Liver (tissue), 9 donors: ENCODE results near the gene DYRK1A. TPM values are rescaled to one million over a fixed set of nuclear protein-coding genes. Genes with fewer than 3 reads are reported as not detected.

Experiments used
- DNase-seq: peaks from one replicate; pipeline ENCODE4 v3.0.0-alpha.2; 2017; ENCODE audit warnings: low spot score
- H3K27ac ChIP-seq, 2 donors: one replicate each; pipeline ENCODE4 v1.7.0; 2013; ENCODE audit warnings: inconsistent platforms in 2 of 2, low read length in 2 of 2, control low read depth in 1 of 2, low read depth in 1 of 2, mild to moderate bottlenecking in 1 of 2
- H3K27me3 ChIP-seq, 4 donors: one replicate each; pipeline versions ENCODE4 v1.6.1 to v1.7.0; 2013; ENCODE audit warnings: low read length in 3 of 4, inconsistent platforms in 1 of 4, mild to moderate bottlenecking in 1 of 4, moderate library complexity in 1 of 4; ENCODE audit not compliant: control insufficient read depth in 4 of 4, insufficient read depth in 4 of 4
- H3K36me3 ChIP-seq, 4 donors: one replicate each; pipeline versions ENCODE4 v1.6.1 to v1.7.0; 2013; ENCODE audit warnings: low read length in 3 of 4, mild to moderate bottlenecking in 3 of 4, low read depth in 1 of 4, moderate library complexity in 1 of 4; ENCODE audit not compliant: control insufficient read depth in 4 of 4, insufficient read depth in 3 of 4
- H3K4me1 ChIP-seq, 4 donors: one replicate each; pipeline versions ENCODE4 v1.6.1 to v1.7.0; 2013; ENCODE audit warnings: low read length in 3 of 4, mild to moderate bottlenecking in 3 of 4, moderate library complexity in 1 of 4; ENCODE audit not compliant: control insufficient read depth in 4 of 4, insufficient read depth in 4 of 4
- H3K4me3 ChIP-seq, 3 donors: one replicate each; pipeline versions ENCODE4 v1.6.1 to v1.7.0; 2013; ENCODE audit warnings: low read length in 3 of 3, control low read depth in 1 of 3, low read depth in 1 of 3, mild to moderate bottlenecking in 1 of 3
- H3K9ac ChIP-seq, 2 donors: one replicate each; pipeline ENCODE4 v1.7.0; 2013; ENCODE audit warnings: low read length in 2 of 2, mild to moderate bottlenecking in 2 of 2, moderate library complexity in 2 of 2, control low read depth in 1 of 2, low read depth in 1 of 2
- H3K9me3 ChIP-seq, 4 donors: one replicate each; pipeline versions ENCODE4 v1.6.1 to v1.7.0; 2013; ENCODE audit warnings: low read length in 3 of 4; ENCODE audit not compliant: control insufficient read depth in 4 of 4
- CTCF ChIP-seq: fragments of 150-350 bp; IDR thresholded peaks from 2 replicates; pipeline ENCODE4 v1.5.1; 2017; ENCODE audit warnings: improper control_type of control experiment, low read depth, low read length; ENCODE audit not compliant: missing input control
- EGR1 ChIP-seq, 2 donors: IDR thresholded peaks; 2 replicates each; pipeline ENCODE4 v1.6.1; 2016 to 2018; ENCODE audit warnings: antibody characterized with exemption in 2 of 2, low read depth in 2 of 2
- FOXA1 ChIP-seq: IDR thresholded peaks from 2 replicates; pipeline ENCODE4 v1.6.1; 2016; ENCODE audit warnings: antibody characterized with exemption
- FOXA2 ChIP-seq: IDR thresholded peaks from 2 replicates; pipeline ENCODE4 v1.6.1; 2016; ENCODE audit warnings: antibody characterized with exemption
- GABPA ChIP-seq, 2 donors: IDR thresholded peaks in 1 of 2; conservative IDR thresholded peaks in 1 of 2; 2 replicates each; pipeline ENCODE4 v1.6.1; 2016; ENCODE audit warnings: antibody characterized with exemption in 2 of 2, mild to moderate bottlenecking in 1 of 2, moderate library complexity in 1 of 2
- HNF4A ChIP-seq, 2 donors: conservative IDR thresholded peaks; 2 replicates each; pipeline ENCODE4 v1.6.1; 2016; ENCODE audit warnings: antibody characterized with exemption in 2 of 2, mild to moderate bottlenecking in 2 of 2
- HNF4G ChIP-seq: IDR thresholded peaks from 2 replicates; pipeline ENCODE4 v1.6.1; 2016; ENCODE audit warnings: antibody characterized with exemption
- JUND ChIP-seq, 2 donors: IDR thresholded peaks; 2 replicates each; pipeline ENCODE4 v1.6.1; 2016; ENCODE audit warnings: antibody characterized with exemption in 2 of 2
- NR2F2 ChIP-seq: IDR thresholded peaks from 2 replicates; pipeline ENCODE4 v1.6.1; 2016; ENCODE audit warnings: antibody characterized with exemption
- RAD21 ChIP-seq, 2 donors: IDR thresholded peaks; 2 replicates each; pipeline ENCODE4 v1.6.1; 2016; ENCODE audit warnings: antibody characterized with exemption in 2 of 2, mild to moderate bottlenecking in 2 of 2
- SP1 ChIP-seq: IDR thresholded peaks from 2 replicates; pipeline ENCODE4 v1.6.1; 2018; ENCODE audit warnings: antibody characterized with exemption, mild to moderate bottlenecking
- TAF1 ChIP-seq: conservative IDR thresholded peaks from 2 replicates; pipeline ENCODE4 v1.6.1; 2016; ENCODE audit warnings: antibody characterized with exemption, mild to moderate bottlenecking
- YY1 ChIP-seq: IDR thresholded peaks from 2 replicates; pipeline ENCODE4 v1.6.1; 2016; ENCODE audit warnings: antibody characterized with exemption, mild to moderate bottlenecking
- ZBTB33 ChIP-seq: IDR thresholded peaks from 2 replicates; pipeline ENCODE4 v1.6.1; 2016; ENCODE audit warnings: antibody characterized with exemption
- WGBS: extraction: QIAGEN DNeasy Blood & Tissue Kit; methylation state at CpG from one replicate; pipeline ENCODE4 v1.1.7; 2013; 5-methylcytosine and 5-hydroxymethylcytosine counted together
- polyA plus RNA-seq, 2 donors: library from polyadenylated mRNA; stranded (reverse) in 1 of 2; unstranded in 1 of 2; fragments of 200-250 nt in 1 of 2; fragments of >200 nt in 1 of 2; fragmentation: Nextera tagmentation in 1 of 2; extraction: Ambion mirVana in 1 of 2; gene quantifications; one replicate each; pipeline versions ENCODE4 v1.2.1 to v1.2.3, GENCODE V29; 2013 to 2015
- total RNA-seq, 2 donors: library from RNA; depleted of rRNA; stranded (reverse); fragments of >200 nt; gene quantifications; one replicate each; pipeline ENCODE4 v1.2.3, GENCODE V29; 2014
- TF ChIP-seq, protein P1 (sequence below): IDR thresholded peaks from 2 replicates; pipeline ENCODE4 v1.6.1; 2016; ENCODE audit warnings: antibody characterized with exemption
- TF ChIP-seq, protein P2 (sequence below): IDR thresholded peaks from 2 replicates; pipeline ENCODE4 v1.6.1; 2016; ENCODE audit warnings: antibody characterized with exemption
- TF ChIP-seq, protein P3 (sequence below): IDR thresholded peaks from 2 replicates; pipeline ENCODE4 v1.6.1; 2016; ENCODE audit warnings: antibody characterized with exemption, mild to moderate bottlenecking
- donor health status: healthy.
- donor health status: healthy.
- donor health status: healthy.
- donor health status: healthy.
- donor health status: healthy.

DYRK1A gene
- total and polyA plus RNA-seq, 4 donors, result 5.1 to 58.3 (median 22.9) TPM

- TF ChIP-seq, protein P1, sequence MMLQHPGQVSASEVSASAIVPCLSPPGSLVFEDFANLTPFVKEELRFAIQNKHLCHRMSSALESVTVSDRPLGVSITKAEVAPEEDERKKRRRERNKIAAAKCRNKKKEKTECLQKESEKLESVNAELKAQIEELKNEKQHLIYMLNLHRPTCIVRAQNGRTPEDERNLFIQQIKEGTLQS, result no peak
- TF ChIP-seq RAD21 (IDR thresholded peaks at IDR 0.05) (no peak), HNF4G (no peak), JUND (IDR thresholded peaks at IDR 0.05) (no peak), HNF4A (conservative IDR thresholded peaks at IDR 0.05) (no peak), FOXA1 (no peak), FOXA2 (no peak), GABPA (IDR thresholded peaks at IDR 0.05 in 1 of 2, conservative IDR thresholded peaks at IDR 0.05 in 1 of 2) (no peak), TAF1 (no peak)
Measured at GRCh38 chr21:37371041-37371397, 4.4 kb downstream of the DYRK1A start (continued).

- WGBS, result 99% methylated on average over 3 of the region's 3 CpGs
- no peak for TF ChIP-seq RAD21 (IDR thresholded peaks at IDR 0.05)
- no peak for TF ChIP-seq HNF4A (conservative IDR thresholded peaks at IDR 0.05)
- TF ChIP-seq FOXA1, result no peak
- TF ChIP-seq HNF4G, result no peak
- H3K4me1 ChIP-seq, result peaks cover 12 to 58% (median 23%) of the 10 kb centered on the region in 4 donors
- no peak overlapping the region for H3K27ac ChIP-seq
- no peak overlapping the region for H3K9ac ChIP-seq
- H3K9me3 ChIP-seq, result no peaks in the 10 kb centered on the region
- H3K27me3 ChIP-seq, result no peaks in the 10 kb centered on the region
- no peak for DNase-seq
- no peaks in the 10 kb centered on the region for H3K36me3 ChIP-seq
- no peak overlapping the region for H3K4me3 ChIP-seq
Measured at GRCh38 chr21:37372127-37372731, 5.7 kb downstream of the DYRK1A start.

DNA sequence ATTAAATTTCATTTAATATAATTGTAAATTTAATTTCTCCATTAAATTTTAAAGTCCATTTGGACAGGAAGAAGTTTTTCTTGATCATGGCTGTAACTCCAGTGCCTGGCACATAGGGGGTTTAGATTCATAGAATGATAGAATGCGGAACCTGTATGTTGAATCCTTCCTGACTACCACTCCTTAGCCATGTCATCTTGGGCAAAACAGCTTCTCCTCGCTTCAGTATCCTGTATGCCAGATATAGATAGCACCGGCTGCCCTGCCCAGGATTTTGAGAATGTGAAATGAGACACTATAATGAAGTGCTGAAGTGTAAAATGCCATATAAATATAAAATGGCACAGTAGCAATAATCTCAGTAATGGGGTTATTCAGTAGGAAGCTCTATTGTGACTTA, 6.4 kb downstream of the DYRK1A start:
- TF ChIP-seq EGR1 (IDR thresholded peaks at IDR 0.05; ENCODE audit: low read depth in 2 of 2), result no peak
- TF ChIP-seq HNF4A (conservative IDR thresholded peaks at IDR 0.05), result no peak
- no peak for TF ChIP-seq CTCF
- no peak for TF ChIP-seq YY1
- TF ChIP-seq NR2F2, result no peak
- TF ChIP-seq, protein P2, sequence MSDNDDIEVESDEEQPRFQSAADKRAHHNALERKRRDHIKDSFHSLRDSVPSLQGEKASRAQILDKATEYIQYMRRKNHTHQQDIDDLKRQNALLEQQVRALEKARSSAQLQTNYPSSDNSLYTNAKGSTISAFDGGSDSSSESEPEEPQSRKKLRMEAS, result no peak
- TF ChIP-seq, protein P1, result no peak
- TF ChIP-seq GABPA (IDR thresholded peaks at IDR 0.05 in 1 of 2, conservative IDR thresholded peaks at IDR 0.05 in 1 of 2), result no peak
- no peak for TF ChIP-seq FOXA2
- TF ChIP-seq, protein P3, sequence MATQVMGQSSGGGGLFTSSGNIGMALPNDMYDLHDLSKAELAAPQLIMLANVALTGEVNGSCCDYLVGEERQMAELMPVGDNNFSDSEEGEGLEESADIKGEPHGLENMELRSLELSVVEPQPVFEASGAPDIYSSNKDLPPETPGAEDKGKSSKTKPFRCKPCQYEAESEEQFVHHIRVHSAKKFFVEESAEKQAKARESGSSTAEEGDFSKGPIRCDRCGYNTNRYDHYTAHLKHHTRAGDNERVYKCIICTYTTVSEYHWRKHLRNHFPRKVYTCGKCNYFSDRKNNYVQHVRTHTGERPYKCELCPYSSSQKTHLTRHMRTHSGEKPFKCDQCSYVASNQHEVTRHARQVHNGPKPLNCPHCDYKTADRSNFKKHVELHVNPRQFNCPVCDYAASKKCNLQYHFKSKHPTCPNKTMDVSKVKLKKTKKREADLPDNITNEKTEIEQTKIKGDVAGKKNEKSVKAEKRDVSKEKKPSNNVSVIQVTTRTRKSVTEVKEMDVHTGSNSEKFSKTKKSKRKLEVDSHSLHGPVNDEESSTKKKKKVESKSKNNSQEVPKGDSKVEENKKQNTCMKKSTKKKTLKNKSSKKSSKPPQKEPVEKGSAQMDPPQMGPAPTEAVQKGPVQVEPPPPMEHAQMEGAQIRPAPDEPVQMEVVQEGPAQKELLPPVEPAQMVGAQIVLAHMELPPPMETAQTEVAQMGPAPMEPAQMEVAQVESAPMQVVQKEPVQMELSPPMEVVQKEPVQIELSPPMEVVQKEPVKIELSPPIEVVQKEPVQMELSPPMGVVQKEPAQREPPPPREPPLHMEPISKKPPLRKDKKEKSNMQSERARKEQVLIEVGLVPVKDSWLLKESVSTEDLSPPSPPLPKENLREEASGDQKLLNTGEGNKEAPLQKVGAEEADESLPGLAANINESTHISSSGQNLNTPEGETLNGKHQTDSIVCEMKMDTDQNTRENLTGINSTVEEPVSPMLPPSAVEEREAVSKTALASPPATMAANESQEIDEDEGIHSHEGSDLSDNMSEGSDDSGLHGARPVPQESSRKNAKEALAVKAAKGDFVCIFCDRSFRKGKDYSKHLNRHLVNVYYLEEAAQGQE, result no peak
- TF ChIP-seq SP1, result no peak
- TF ChIP-seq ZBTB33, result no peak
- TF ChIP-seq TAF1, result no peak
- TF ChIP-seq JUND (IDR thresholded peaks at IDR 0.05), result no peak
- Histone ChIP-seq H3K27ac (no peak overlapping the region), H3K9me3 (no peaks in the 10 kb centered on the region), H3K36me3 (no peaks in the 10 kb centered on the region), H3K4me1 (peaks cover 12 to 58% (median 23%) of the 10 kb centered on the region in 4 donors), H3K9ac (no peak overlapping the region), H3K4me3 (no peak overlapping the region), H3K27me3 (no peaks in the 10 kb centered on the region)
- no peak for DNase-seq
- 93% methylated on average over 3 of the region's 3 CpGs for WGBS
